Memory B cell (primary cell): ENCODE measurements around the gene FCN2.

Experiments used
- ATAC-seq: fragments of 150-1000 bp; cut with Tn5 transposase; 2 replicates; pipeline ENCODE4 v1.10.0; 2021; ENCODE audit warnings: low read depth, mild to moderate bottlenecking, moderate library complexity
- DNase-seq, 2 donors: peaks; one replicate each; pipeline ENCODE4 v3.0.0; 2022; ENCODE audit warnings: low spot score in 2 of 2
- H3K27ac Mint-ChIP-seq: one replicate; pipeline ENCODE4 v1.8.0; 2022; ENCODE audit warnings: mild to moderate bottlenecking, moderate library complexity, mixed read lengths
- H3K27me3 Mint-ChIP-seq: one replicate; pipeline ENCODE4 v1.8.0; 2022; ENCODE audit warnings: mixed read lengths
- H3K36me3 Mint-ChIP-seq: one replicate; pipeline ENCODE4 v1.8.0; 2022; ENCODE audit warnings: mild to moderate bottlenecking, mixed read lengths
- H3K4me1 Mint-ChIP-seq: one replicate; pipeline ENCODE4 v1.8.0; 2022; ENCODE audit warnings: mixed read lengths
- H3K4me3 Mint-ChIP-seq: one replicate; pipeline ENCODE4 v1.8.0; 2022; ENCODE audit warnings: mild to moderate bottlenecking, moderate library complexity, mixed read lengths
- H3K9me3 Mint-ChIP-seq: one replicate; pipeline ENCODE4 v1.8.0; 2022; ENCODE audit warnings: mixed read lengths

The FCN2 gene

DNA sequence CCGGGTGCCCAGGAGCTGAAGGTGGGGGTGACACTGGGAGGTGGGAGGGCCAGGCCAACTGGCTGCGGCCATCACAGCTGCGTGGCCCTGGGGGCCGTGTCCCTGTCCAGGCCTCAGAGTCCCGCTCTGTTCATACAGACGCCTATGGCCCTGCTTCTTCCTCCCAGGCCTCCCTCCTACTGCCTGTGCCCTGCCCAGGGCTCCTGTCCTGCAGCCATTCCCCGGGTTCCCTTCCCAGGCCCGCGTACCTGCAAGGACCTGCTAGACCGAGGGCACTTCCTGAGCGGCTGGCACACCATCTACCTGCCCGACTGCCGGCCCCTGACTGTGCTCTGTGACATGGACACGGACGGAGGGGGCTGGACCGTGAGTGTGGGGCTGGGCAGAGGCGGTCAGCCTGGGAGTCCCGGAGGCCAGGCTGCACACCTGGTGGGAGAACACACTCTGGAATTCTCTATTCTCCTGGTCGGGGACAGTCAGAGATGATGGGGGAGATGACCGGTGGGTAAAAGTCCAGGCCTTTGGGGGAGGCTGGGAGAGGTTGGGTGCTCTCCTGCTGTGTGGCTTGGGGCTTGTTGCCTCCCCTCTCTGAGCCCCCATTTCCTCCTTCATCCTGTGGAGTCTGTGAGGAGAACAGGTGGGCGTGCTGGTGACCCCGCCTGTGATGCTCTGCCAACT is 4.5 kb downstream of the FCN2 start:
- H3K9me3 Mint-ChIP-seq, result no peaks in the 10 kb centered on the region
- peaks cover 4% of the 10 kb centered on the region for H3K4me1 Mint-ChIP-seq
- no peaks in the 10 kb centered on the region for H3K36me3 Mint-ChIP-seq
- ATAC-seq (no peak), DNase-seq (no peak)
- H3K27me3 Mint-ChIP-seq, result peaks cover 14% of the 10 kb centered on the region
- H3K4me3 Mint-ChIP-seq, result no peak overlapping the region
- H3K27ac Mint-ChIP-seq, result no peak overlapping the region

- no peaks in the 10 kb centered on the region for H3K9me3 Mint-ChIP-seq
- peaks cover 4% of the 10 kb centered on the region for H3K4me1 Mint-ChIP-seq
- no peaks in the 10 kb centered on the region for H3K36me3 Mint-ChIP-seq
- DNase-seq (no peak), ATAC-seq (no peak)
- no peak overlapping the region for H3K4me3 Mint-ChIP-seq
- peaks cover 14% of the 10 kb centered on the region for H3K27me3 Mint-ChIP-seq
- H3K27ac Mint-ChIP-seq, result no peak overlapping the region
Measured at GRCh38 chr9:134885679-134886412, 5.2 kb downstream of the FCN2 start.

- Mint-ChIP-seq H3K27me3 (peaks cover 17% of the 10 kb centered on the region), H3K4me3 (no peak overlapping the region), H3K36me3 (no peaks in the 10 kb centered on the region), H3K4me1 (peaks cover 4% of the 10 kb centered on the region), H3K9me3 (no peaks in the 10 kb centered on the region), H3K27ac (no peak overlapping the region)
- ATAC-seq (no peak), DNase-seq (no peak)
Measured at GRCh38 chr9:134886413-134886913, 5.9 kb downstream of the FCN2 start.

DNA sequence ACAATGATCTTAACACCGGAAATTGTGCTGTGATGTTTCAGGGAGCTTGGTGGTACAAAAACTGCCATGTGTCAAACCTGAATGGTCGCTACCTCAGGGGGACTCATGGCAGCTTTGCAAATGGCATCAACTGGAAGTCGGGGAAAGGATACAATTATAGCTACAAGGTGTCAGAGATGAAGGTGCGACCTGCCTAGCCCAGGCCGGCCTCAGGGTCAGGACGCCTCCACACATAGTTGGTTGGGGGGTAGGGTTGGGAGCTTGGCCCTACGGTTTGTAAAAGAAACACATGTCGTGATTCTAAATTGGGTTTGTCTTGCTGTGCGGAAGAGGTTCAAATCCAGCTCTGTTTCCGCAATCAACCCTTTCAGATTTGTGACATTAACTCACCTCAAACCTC is 6.6 kb downstream of the FCN2 start:
- no peak for DNase-seq
- Mint-ChIP-seq H3K36me3 (no peaks in the 10 kb centered on the region), H3K4me1 (peaks cover 4% of the 10 kb centered on the region), H3K27ac (no peak overlapping the region), H3K27me3 (peaks cover 18% of the 10 kb centered on the region), H3K9me3 (no peaks in the 10 kb centered on the region), H3K4me3 (no peak overlapping the region)
- ATAC-seq, result no peak

GRCh38 chr9:134887686-134888602 is 7.3 kb downstream of the FCN2 start:
- Mint-ChIP-seq H3K27me3 (peaks cover 19% of the 10 kb centered on the region), H3K27ac (no peak overlapping the region), H3K36me3 (no peaks in the 10 kb centered on the region), H3K4me1 (peaks cover 4% of the 10 kb centered on the region), H3K9me3 (no peaks in the 10 kb centered on the region), H3K4me3 (no peak overlapping the region)
- DNase-seq (no peak), ATAC-seq (no peak)

GRCh38 chr9:134888603-134889190 is 8.1 kb downstream of the FCN2 start:
- H3K4me1 Mint-ChIP-seq, result peaks cover 4% of the 10 kb centered on the region
- no peak for DNase-seq
- H3K27me3 Mint-ChIP-seq, result peaks cover 20% of the 10 kb centered on the region
- no peaks in the 10 kb centered on the region for H3K9me3 Mint-ChIP-seq
- no peak for ATAC-seq
- H3K4me3 Mint-ChIP-seq, result no peak overlapping the region
- H3K36me3 Mint-ChIP-seq, result no peaks in the 10 kb centered on the region
- H3K27ac Mint-ChIP-seq, result no peak overlapping the region

GRCh38 chr9:134889386-134890154 is 9.0 kb downstream of the FCN2 start:
- Mint-ChIP-seq H3K9me3 (no peaks in the 10 kb centered on the region), H3K4me1 (peaks cover 4% of the 10 kb centered on the region), H3K27ac (no peak overlapping the region), H3K36me3 (no peaks in the 10 kb centered on the region), H3K27me3 (peaks cover 22% of the 10 kb centered on the region), H3K4me3 (no peak overlapping the region)
- no peak for ATAC-seq
- no peak for DNase-seq

DNA sequence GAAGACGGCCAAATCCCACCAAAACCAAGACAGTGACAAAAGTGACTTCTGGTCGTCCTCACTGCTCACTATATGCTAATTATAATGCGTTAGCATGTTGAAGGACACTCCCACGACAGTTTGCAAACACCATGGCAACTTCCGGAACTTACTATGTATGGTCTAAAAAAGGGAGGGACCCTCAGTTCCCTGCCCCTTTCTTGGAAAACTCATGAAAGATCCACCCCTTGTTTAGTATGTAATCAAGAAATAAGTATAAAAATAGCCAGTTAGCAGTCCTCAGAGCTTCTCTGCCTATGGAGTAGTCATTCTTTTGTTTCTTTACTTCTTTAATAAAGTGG is 9.5 kb downstream of the FCN2 start:
- ATAC-seq (no peak), DNase-seq (no peak)
- no peaks in the 10 kb centered on the region for H3K36me3 Mint-ChIP-seq
- peaks cover 21% of the 10 kb centered on the region for H3K27me3 Mint-ChIP-seq
- H3K4me3 Mint-ChIP-seq, result no peak overlapping the region
- no peaks in the 10 kb centered on the region for H3K9me3 Mint-ChIP-seq
- H3K27ac Mint-ChIP-seq, result no peak overlapping the region
- peaks cover 4% of the 10 kb centered on the region for H3K4me1 Mint-ChIP-seq

DNA sequence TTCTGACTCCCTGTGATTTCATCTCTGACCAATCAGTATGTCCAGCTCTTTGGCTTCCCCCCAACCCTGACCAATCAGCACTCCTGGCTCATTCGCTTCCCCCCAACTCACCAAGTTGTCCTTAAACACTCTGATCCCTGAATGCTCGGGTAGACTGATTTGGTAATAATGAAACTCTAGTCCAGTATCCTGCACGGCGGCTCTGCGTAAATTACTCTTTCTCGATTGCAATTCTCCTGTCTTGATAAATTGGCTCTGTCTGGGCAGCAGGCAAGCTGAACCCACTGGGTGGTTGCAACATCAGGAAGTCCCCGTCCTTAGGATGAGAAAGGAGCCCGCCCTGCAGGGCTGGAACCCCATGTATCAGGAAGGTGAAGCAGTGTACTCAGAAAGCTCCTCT is 10.4 kb downstream of the FCN2 start:
- DNase-seq, result no peak
- H3K27me3 Mint-ChIP-seq, result peaks cover 25% of the 10 kb centered on the region
- H3K4me1 Mint-ChIP-seq, result peaks cover 4% of the 10 kb centered on the region
- no peak overlapping the region for H3K27ac Mint-ChIP-seq
- ATAC-seq, result no peak
- peaks cover 1% of the 10 kb centered on the region for H3K9me3 Mint-ChIP-seq
- no peak overlapping the region for H3K4me3 Mint-ChIP-seq
- H3K36me3 Mint-ChIP-seq, result no peaks in the 10 kb centered on the region

GRCh38 chr9:134891713-134892112 is 11.1 kb downstream of the FCN2 start:
- ATAC-seq, result no peak
- H3K36me3 Mint-ChIP-seq, result no peaks in the 10 kb centered on the region
- H3K27me3 Mint-ChIP-seq, result peaks cover 22% of the 10 kb centered on the region
- no peak for DNase-seq
- H3K4me1 Mint-ChIP-seq, result peaks cover 4% of the 10 kb centered on the region
- H3K4me3 Mint-ChIP-seq, result no peak overlapping the region
- H3K9me3 Mint-ChIP-seq, result peaks cover 1% of the 10 kb centered on the region
- no peak overlapping the region for H3K27ac Mint-ChIP-seq

DNA sequence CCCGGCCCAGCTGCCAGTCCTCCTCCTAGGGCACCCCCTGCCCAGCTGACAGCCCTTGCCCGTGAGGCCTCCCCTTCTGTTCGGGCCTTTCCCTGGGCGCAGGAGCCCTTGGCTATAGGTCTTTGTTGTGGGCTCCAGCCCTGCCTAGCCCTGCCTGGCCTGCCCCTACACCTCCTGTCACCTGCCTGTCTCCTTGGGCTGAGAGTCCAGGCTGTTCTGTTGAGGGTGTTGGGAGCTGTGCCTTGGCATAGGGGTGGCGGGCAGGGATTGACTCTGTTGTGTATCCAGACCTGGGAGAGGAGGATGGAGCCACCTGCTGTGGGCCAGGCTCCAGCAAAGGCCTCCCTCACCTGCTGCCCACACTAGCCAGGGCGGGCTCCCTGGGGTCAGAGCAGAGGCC is 11.6 kb downstream of the FCN2 start:
- Mint-ChIP-seq H3K27ac (no peak overlapping the region), H3K4me1 (peaks cover 4% of the 10 kb centered on the region), H3K9me3 (peaks cover 1% of the 10 kb centered on the region), H3K27me3 (peaks cover 19% of the 10 kb centered on the region), H3K36me3 (no peaks in the 10 kb centered on the region), H3K4me3 (no peak overlapping the region)
- DNase-seq (no peak), ATAC-seq (no peak)

DNA sequence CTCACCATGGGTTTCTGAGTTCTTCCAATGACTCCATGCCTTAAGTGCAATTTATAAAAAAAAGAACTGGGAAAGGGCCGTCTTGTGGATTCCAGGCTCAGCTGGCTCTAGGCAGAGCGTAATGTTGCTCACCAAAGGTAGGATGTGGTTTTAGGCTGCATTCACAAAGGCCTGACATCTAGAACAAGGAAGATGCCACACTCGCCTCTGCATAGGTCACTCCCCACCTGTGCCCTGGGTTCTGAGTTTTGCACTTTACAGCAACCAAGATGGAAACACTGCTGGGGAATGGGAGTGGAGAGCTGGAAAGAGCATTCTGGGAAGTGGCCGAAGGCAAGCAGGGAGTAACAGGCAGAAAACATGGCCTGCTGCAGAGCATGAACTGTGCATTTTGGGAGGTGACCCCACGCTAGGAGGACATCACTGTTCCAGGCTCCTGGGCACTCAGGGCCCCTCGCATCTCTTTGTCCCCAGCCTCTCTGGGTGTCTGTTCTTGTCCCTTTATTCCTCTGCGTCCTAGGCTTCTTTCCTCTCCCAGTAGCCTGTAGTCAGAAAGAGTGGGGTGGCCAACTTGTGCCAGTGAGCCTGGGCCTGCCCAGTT is 12.3 kb downstream of the FCN2 start:
- H3K9me3 Mint-ChIP-seq, result peaks cover 1% of the 10 kb centered on the region
- H3K27ac Mint-ChIP-seq, result no peak overlapping the region
- no peak overlapping the region for H3K4me3 Mint-ChIP-seq

More for the DNA sequence above, 12.3 kb downstream of the FCN2 start:
- DNase-seq (no peak), ATAC-seq (no peak)
- Mint-ChIP-seq H3K4me1 (peaks cover 2% of the 10 kb centered on the region), H3K27me3 (peaks cover 17% of the 10 kb centered on the region), H3K36me3 (no peaks in the 10 kb centered on the region)
